HEK293 (cell line): ENCODE data around the gene KLC4.

Source experiments
- ZNF274 ChIP-seq, 2 experiments: fragments of 200-500 bp in 1 of 2; fragments of 450-650 bp in 1 of 2; sonication (Bioruptor generic) in 1 of 2; formaldehyde crosslinking in 1 of 2; IDR thresholded peaks; 2 replicates each; pipeline versions ENCODE4 v1.5.1 to v1.6.1; 2014 to 2016; ENCODE audit warnings: borderline replicate concordance in 1 of 2, inconsistent platforms in 1 of 2, low read length in 1 of 2, missing biosample characterization in 1 of 2, missing genetic modification characterization in 1 of 2
- TF ChIP-seq, protein P1 (sequence below): fragments of 450-650 bp; formaldehyde crosslinking; IDR thresholded peaks from 2 replicates; pipeline ENCODE4 v1.5.1; 2016; ENCODE audit warnings: missing biosample characterization, missing genetic modification characterization

DNA sequence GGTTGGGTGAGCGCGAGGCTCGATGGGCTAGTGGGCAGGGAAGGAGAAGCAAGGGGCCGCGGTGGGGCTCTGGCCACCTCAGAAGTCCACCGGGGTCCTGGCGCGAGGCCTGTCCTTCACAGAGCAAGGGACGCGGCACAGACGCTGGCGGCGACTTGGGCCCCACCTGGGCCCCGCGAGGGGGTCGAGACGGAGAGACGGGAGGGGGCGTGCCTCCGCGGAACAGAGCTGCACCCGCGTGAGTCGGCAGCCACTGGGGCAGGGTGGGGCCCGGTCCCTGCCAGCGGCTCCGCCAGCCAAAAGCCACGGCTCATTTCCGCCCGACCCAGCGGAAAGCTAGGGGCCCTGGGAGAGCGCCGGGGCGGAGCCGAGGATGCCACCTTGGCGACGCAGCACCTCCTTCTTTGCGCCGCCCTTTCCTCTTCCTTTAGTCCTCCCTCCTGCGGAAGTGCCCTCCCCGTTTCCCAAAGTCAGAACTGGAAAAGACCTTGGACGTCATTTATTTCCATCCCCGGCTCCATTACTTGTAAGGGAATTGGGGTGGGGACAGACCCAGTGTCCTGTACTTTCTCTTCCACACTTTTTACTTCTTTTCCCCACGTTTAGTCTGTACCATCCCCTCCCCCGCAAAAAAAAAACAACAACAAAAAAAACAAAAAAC, 5.8 kb upstream of the KLC4 start, which contains the start of gene CUL7:
- TF ChIP-seq, protein P1, sequence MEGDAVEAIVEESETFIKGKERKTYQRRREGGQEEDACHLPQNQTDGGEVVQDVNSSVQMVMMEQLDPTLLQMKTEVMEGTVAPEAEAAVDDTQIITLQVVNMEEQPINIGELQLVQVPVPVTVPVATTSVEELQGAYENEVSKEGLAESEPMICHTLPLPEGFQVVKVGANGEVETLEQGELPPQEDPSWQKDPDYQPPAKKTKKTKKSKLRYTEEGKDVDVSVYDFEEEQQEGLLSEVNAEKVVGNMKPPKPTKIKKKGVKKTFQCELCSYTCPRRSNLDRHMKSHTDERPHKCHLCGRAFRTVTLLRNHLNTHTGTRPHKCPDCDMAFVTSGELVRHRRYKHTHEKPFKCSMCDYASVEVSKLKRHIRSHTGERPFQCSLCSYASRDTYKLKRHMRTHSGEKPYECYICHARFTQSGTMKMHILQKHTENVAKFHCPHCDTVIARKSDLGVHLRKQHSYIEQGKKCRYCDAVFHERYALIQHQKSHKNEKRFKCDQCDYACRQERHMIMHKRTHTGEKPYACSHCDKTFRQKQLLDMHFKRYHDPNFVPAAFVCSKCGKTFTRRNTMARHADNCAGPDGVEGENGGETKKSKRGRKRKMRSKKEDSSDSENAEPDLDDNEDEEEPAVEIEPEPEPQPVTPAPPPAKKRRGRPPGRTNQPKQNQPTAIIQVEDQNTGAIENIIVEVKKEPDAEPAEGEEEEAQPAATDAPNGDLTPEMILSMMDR (tag by site-specific recombination): peak; percentile 77; the same call in 1 of the 2 replicates
- no peak for TF ChIP-seq ZNF274 (IDR thresholded peaks at IDR 0.05; ENCODE audit: low read length)
- TF ChIP-seq ZNF274 (tag by site-specific recombination; IDR thresholded peaks at IDR 0.05; ENCODE audit: borderline replicate concordance): no peak
